ENCODE data around the gene HTR5A. TPM values are rescaled to one million over a fixed set of nuclear protein-coding genes. Genes with fewer than 3 reads are reported as not detected.

HTR5A gene
- total and polyA plus RNA-seq, 2 donors (not counting 1 experiment from before 2014, with no cell fraction given) = not detected

DNA sequence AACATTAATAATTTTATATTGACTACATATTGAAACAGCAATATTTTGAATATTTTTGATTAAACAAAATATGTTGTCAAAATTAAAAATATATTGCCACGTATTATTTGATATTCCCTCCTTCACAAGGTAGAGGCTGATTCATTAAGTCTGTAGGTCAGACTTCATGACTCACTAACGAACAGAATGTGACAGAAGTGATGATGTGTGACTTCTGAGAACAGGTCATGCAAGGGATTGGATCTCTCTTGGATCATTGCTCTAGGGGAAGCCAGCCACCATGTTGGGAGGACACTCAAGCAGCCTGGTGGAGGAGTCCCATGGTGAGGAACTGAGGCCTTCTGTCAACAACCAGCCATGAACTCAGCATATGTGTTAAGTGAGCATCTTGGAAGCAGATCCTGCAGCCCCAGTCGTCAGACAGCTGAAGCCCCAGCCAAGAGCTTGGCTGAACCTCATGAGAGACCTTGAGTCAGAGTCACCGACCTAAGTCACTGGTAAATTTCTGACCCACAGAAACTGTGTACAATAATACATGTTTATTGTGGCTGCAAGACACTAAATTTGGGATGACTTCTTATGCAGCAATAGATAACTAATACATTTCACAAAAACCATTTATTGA is 66.6 kb downstream of the HTR5A start:
- CTCF ChIA-PET = no interaction called here
- Histone ChIP-seq H3K4me2 (replicated peaks; ENCODE audit: low read depth, low read length, poor library complexity, severe bottlenecking) (no peak overlapping the region), H3K27ac (ENCODE audit: low read length in 2 of 2) (no peak overlapping the region), H3K4me3 (ENCODE audit: control extremely low read depth in 1 of 5, extremely low read depth in 1 of 5, insufficient read depth in 1 of 5, low read depth in 2 of 5, low read length in 4 of 5) (no peak overlapping the region), H3K9ac (ENCODE audit: low read length) (no peak overlapping the region), H4K20me1 (ENCODE audit: control insufficient read depth, insufficient read depth, low read length, poor library complexity, severe bottlenecking) (no peaks in the 10 kb centered on the region), H3K79me2 (ENCODE audit: control insufficient read depth, insufficient read depth, low read length) (no peaks in the 10 kb centered on the region), H2AFZ (ENCODE audit: insufficient read depth, low read depth, low read length, poor library complexity, severe bottlenecking) (no peak overlapping the region), H3K36me3 (replicated peaks in 1 of 2; ENCODE audit: control extremely low read depth in 1 of 2, control insufficient read depth in 1 of 2, extremely low read depth in 1 of 2, insufficient read depth in 2 of 2, low read length in 1 of 2) (no peaks in the 10 kb centered on the region), H3K9me3 (ENCODE audit: control extremely low read depth in 1 of 3, control insufficient read depth in 2 of 3, insufficient read depth in 1 of 3, low read length in 2 of 3) (no peaks in the 10 kb centered on the region), H3K4me1 (ENCODE audit: control insufficient read depth in 2 of 2, insufficient read depth in 2 of 2, low read length in 2 of 2) (no peaks in the 10 kb centered on the region), H3K27me3 (replicated peaks in 1 of 4; ENCODE audit: control extremely low read depth in 1 of 4, control insufficient read depth in 3 of 4, insufficient read depth in 4 of 4, low read length in 3 of 4) (peaks cover 0 to 6% (median 0%) of the 10 kb centered on the region in 4 experiments)
- no peak overlapping the region for H3K27ac Mint-ChIP-seq
- no peak overlapping the region for H3K4me3 Mint-ChIP-seq
- no peaks in the 10 kb centered on the region for H3K4me1 Mint-ChIP-seq
- DNase-seq (no peak), ATAC-seq (ENCODE audit: low read depth) (no peak)
- POLR2A ChIA-PET = no interaction called here
- H3K9me3 Mint-ChIP-seq (ENCODE audit: insufficient read depth) = no peaks in the 10 kb centered on the region
- TF ChIP-seq, protein P1, sequence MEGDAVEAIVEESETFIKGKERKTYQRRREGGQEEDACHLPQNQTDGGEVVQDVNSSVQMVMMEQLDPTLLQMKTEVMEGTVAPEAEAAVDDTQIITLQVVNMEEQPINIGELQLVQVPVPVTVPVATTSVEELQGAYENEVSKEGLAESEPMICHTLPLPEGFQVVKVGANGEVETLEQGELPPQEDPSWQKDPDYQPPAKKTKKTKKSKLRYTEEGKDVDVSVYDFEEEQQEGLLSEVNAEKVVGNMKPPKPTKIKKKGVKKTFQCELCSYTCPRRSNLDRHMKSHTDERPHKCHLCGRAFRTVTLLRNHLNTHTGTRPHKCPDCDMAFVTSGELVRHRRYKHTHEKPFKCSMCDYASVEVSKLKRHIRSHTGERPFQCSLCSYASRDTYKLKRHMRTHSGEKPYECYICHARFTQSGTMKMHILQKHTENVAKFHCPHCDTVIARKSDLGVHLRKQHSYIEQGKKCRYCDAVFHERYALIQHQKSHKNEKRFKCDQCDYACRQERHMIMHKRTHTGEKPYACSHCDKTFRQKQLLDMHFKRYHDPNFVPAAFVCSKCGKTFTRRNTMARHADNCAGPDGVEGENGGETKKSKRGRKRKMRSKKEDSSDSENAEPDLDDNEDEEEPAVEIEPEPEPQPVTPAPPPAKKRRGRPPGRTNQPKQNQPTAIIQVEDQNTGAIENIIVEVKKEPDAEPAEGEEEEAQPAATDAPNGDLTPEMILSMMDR (IDR thresholded peaks at IDR 0.05) = no peak
- TF ChIP-seq EZH2 (IDR thresholded peaks at IDR 0.05; ENCODE audit: borderline replicate concordance, insufficient read depth, low read depth, low read length, poor library complexity, severe bottlenecking) = no peak
- intact Hi-C loops (cut with micrococcal nuclease) = no loop called here
- peaks cover 14% of the 10 kb centered on the region for H3K27me3 Mint-ChIP-seq
- 0% methylated on average over 1 of the region's 4 CpGs for WGBS (ENCODE audit: insufficient coverage)

Small RNAs within 50 kb of the gene (small RNA-seq; reads per million reads assigned to genes)
- gene AC092628.1 (ENCODE audit: insufficient read length, low read depth, low replicate concordance) = not detected

Other genes starting within 250 kb of the HTR5A start
- gene PAXIP1, start 67.2 kb upstream of the HTR5A start, total RNA-seq = 17.5 and 18.5 TPM in 2 replicates
- 9.2 and 9.6 TPM in 2 replicates for gene PAXIP1, start 67.2 kb upstream of the HTR5A start, polyA plus RNA-seq
- 52.9 and 56.2 TPM in 2 replicates for gene INSIG1, start 227.6 kb downstream of the HTR5A start, total RNA-seq
- gene INSIG1, start 227.6 kb downstream of the HTR5A start, polyA plus RNA-seq = 32.2 and 100 TPM in 2 replicates